ENCODE data around the gene TRIM63. TPM values are rescaled to one million over a fixed set of nuclear protein-coding genes. Genes with fewer than 3 reads are reported as not detected.

TRIM63 gene
- total and polyA plus RNA-seq, 7 donors: 74.2 to 2,937 (median 541) TPM

GRCh38 chr1:26022404-26022779, 45.0 kb downstream of the TRIM63 start:
- Histone ChIP-seq H3K27me3 (ENCODE audit: insufficient read depth in 3 of 3, low read length in 2 of 3) (no peaks in the 10 kb centered on the region), H3K4me1 (peaks cover 34% of the 10 kb centered on the region), H3K36me3 (ENCODE audit: insufficient read depth in 1 of 2, low read depth in 1 of 2) (no peaks in the 10 kb centered on the region), H3K27ac (peak overlapping the region; percentile 73), H3K9me3 (no peaks in the 10 kb centered on the region), H3K4me3 (peak overlapping the region; percentile 9)
- 21 to 36% (median 28%) methylated on average over 8 of the region's 8 CpGs for WGBS, 3 donors
- peak; percentile 31 to 39 (median 34) for ATAC-seq
- DNase-seq: no peak
- TF ChIP-seq CTCF (IDR thresholded peaks at IDR 0.05): no peak
- intact Hi-C loops (cut with DNase I): no loop called here

GRCh38 chr1:26021647-26022403, 45.6 kb downstream of the TRIM63 start, which contains the start of gene EXTL1:
TSS of gene EXTL1 (plus strand) at chr1:26021775. CDS start at chr1:26022647, 872 bp downstream.
- peak within 1 kb of the TSS; percentile 73 for H3K27ac ChIP-seq
- no peak for TF ChIP-seq CTCF (IDR thresholded peaks at IDR 0.05)
- H3K9me3 ChIP-seq: no peaks in the 10 kb centered on the region
- 16 to 19% (median 16%) methylated on average over 13 to 15 of the region's 15 CpGs for WGBS, 3 donors
- intact Hi-C loops (cut with DNase I): no loop called here
- no peaks in the 10 kb centered on the region for H3K36me3 ChIP-seq (ENCODE audit: insufficient read depth in 1 of 2, low read depth in 1 of 2)
- H3K27me3 ChIP-seq (ENCODE audit: insufficient read depth in 3 of 3, low read length in 2 of 3): no peaks in the 10 kb centered on the region
- H3K4me3 ChIP-seq: peak within 1 kb of the TSS; percentile 9
- H3K4me1 ChIP-seq: peaks cover 39% of the 10 kb centered on the region
- ATAC-seq: peak; percentile 81 to 84 (median 83)
- DNase-seq: peak; percentile 64 to 87

- TF ChIP-seq CTCF (IDR thresholded peaks at IDR 0.05): no peak
- Histone ChIP-seq H3K27ac (peak overlapping the region; percentile 73), H3K36me3 (ENCODE audit: insufficient read depth in 1 of 2, low read depth in 1 of 2) (no peaks in the 10 kb centered on the region), H3K9me3 (no peaks in the 10 kb centered on the region), H3K4me3 (no peak overlapping the region), H3K27me3 (ENCODE audit: insufficient read depth in 3 of 3, low read length in 2 of 3) (no peaks in the 10 kb centered on the region), H3K4me1 (peaks cover 45% of the 10 kb centered on the region)
- WGBS, 3 donors: 32 to 43% (median 33%) methylated on average over 6 of the region's 6 CpGs
- intact Hi-C loops (cut with DNase I): no loop called here
- ATAC-seq (peak in 2 of 4 donors; percentile 3 to 4), DNase-seq (no peak)
These were observed 46.3 kb downstream of the TRIM63 start for GRCh38 chr1:26020941-26021646.

GRCh38 chr1:26020330-26020768, 47.1 kb downstream of the TRIM63 start:
- Histone ChIP-seq H3K27ac (peak overlapping the region; percentile 73), H3K4me3 (no peak overlapping the region), H3K36me3 (ENCODE audit: insufficient read depth in 1 of 2, low read depth in 1 of 2) (peaks cover 0 to 3% of the 10 kb centered on the region in 2 donors), H3K9me3 (no peaks in the 10 kb centered on the region), H3K27me3 (ENCODE audit: insufficient read depth in 3 of 3, low read length in 2 of 3) (no peaks in the 10 kb centered on the region), H3K4me1 (peaks cover 45% of the 10 kb centered on the region)
- intact Hi-C loops (cut with DNase I): no loop called here
- DNase-seq: no peak
- TF ChIP-seq CTCF (IDR thresholded peaks at IDR 0.05): no peak
- peak in 3 of 4 donors; percentile 10 to 18 (median 14) for ATAC-seq
- 24 to 28% (median 27%) methylated on average over 6 of the region's 6 CpGs for WGBS, 3 donors

All from psoas muscle (tissue), 8 donors.